Retinal pigment epithelial cell (primary cell): ENCODE data around the gene CPSF2.

Source experiments
- DNase-seq: peaks from one replicate; pipeline ENCODE4 v3.0.0-alpha.2; 2010; ENCODE audit warnings: low read depth
- H3K4me3 ChIP-seq: 2 replicates; pipeline ENCODE4 v1.5.1; 2011; ENCODE audit warnings: mild to moderate bottlenecking, low read length, control low read depth, moderate library complexity
- CTCF ChIP-seq: conservative IDR thresholded peaks from 2 replicates; pipeline ENCODE4 v1.5.1; 2011; ENCODE audit warnings: low read depth, low read length, control low read depth, inconsistent platforms

The CPSF2 gene

GRCh38 chr14:92153581-92153980 is 31.8 kb downstream of the CPSF2 start:
- no peak for TF ChIP-seq CTCF
- no peak for DNase-seq

GRCh38 chr14:92154283-92154942 is 32.6 kb downstream of the CPSF2 start:
- DNase-seq, result no peak
- no peak for TF ChIP-seq CTCF
- no peak overlapping the region for H3K4me3 ChIP-seq

More at GRCh38 chr14:92153581-92153980, 31.8 kb downstream of the CPSF2 start:
- no peak overlapping the region for H3K4me3 ChIP-seq

- no peak overlapping the region for H3K4me3 ChIP-seq
- no peak for DNase-seq
- no peak for TF ChIP-seq CTCF
These were observed 38.9 kb downstream of the CPSF2 start for GRCh38 chr14:92160619-92161018.

GRCh38 chr14:92161521-92161920 is 39.8 kb downstream of the CPSF2 start:
- DNase-seq, result no peak
- H3K4me3 ChIP-seq, result no peak overlapping the region
- no peak for TF ChIP-seq CTCF

- H3K4me3 ChIP-seq, result no peak overlapping the region
- no peak for DNase-seq
- TF ChIP-seq CTCF, result no peak
These were observed 43.2 kb downstream of the CPSF2 start for GRCh38 chr14:92164958-92165357.

- no peak for DNase-seq
These were observed 51.9 kb downstream of the CPSF2 start for GRCh38 chr14:92173668-92174067.

More at GRCh38 chr14:92173668-92174067, 51.9 kb downstream of the CPSF2 start:
- no peak for TF ChIP-seq CTCF
- H3K4me3 ChIP-seq, result no peak overlapping the region
